ENCODE results near the gene CCRL2. TPM values are rescaled to one million over a fixed set of nuclear protein-coding genes. Genes with fewer than 3 reads are reported as not detected.
A peak's percentile ranks its signal among the peaks of the same experiment; 100 is the strongest.

Gene CCRL2
- total RNA-seq, 1 donor from 2014 or later = not detected

GRCh38 chr3:46369151-46369550 is 37.9 kb upstream of the CCRL2 start:
- H3K27ac ChIP-seq = no peak overlapping the region
- intact Hi-C loops (cut with DNase I) = no loop called here
- no peaks in the 10 kb centered on the region for H3K27me3 ChIP-seq
- DNase-seq (ENCODE audit: low spot score in 2 of 2) = no peak
- TF ChIP-seq CTCF (IDR thresholded peaks at IDR 0.05) = no peak
- no peaks in the 10 kb centered on the region for H3K9me3 ChIP-seq
- H3K36me3 ChIP-seq = no peaks in the 10 kb centered on the region
- no peak overlapping the region for H3K4me3 ChIP-seq
- H3K4me1 ChIP-seq = no peaks in the 10 kb centered on the region

GRCh38 chr3:46369675-46370132 is 37.4 kb upstream of the CCRL2 start:
- H3K27me3 ChIP-seq = no peaks in the 10 kb centered on the region
- TF ChIP-seq CTCF (IDR thresholded peaks at IDR 0.05) = no peak
- intact Hi-C loops (cut with DNase I) = no loop called here
- no peaks in the 10 kb centered on the region for H3K36me3 ChIP-seq
- H3K9me3 ChIP-seq = no peaks in the 10 kb centered on the region
- no peaks in the 10 kb centered on the region for H3K4me1 ChIP-seq
- no peak for DNase-seq (ENCODE audit: low spot score in 2 of 2)
- no peak overlapping the region for H3K27ac ChIP-seq
- no peak overlapping the region for H3K4me3 ChIP-seq

- Histone ChIP-seq H3K36me3 (no peaks in the 10 kb centered on the region), H3K4me1 (no peaks in the 10 kb centered on the region), H3K27ac (no peak within 1 kb of the TSS), H3K27me3 (no peaks in the 10 kb centered on the region), H3K9me3 (no peaks in the 10 kb centered on the region), H3K4me3 (no peak within 1 kb of the TSS)
- intact Hi-C loops (cut with DNase I) = no loop called here
- no peak for TF ChIP-seq CTCF (IDR thresholded peaks at IDR 0.05)
- no peak for DNase-seq (ENCODE audit: low spot score in 2 of 2)
Measured at GRCh38 chr3:46370839-46371518, 36.1 kb upstream of the CCRL2 start, which contains the start of gene CCR5. Gene CCR5 (plus strand): TSS chr3:46370946. CDS start chr3:46372903, 1,957 bp downstream.

GRCh38 chr3:46371519-46372340 is 35.3 kb upstream of the CCRL2 start:
- intact Hi-C loops (cut with DNase I) = no loop called here
- TF ChIP-seq CTCF (IDR thresholded peaks at IDR 0.05) = no peak
- H3K4me1 ChIP-seq = no peaks in the 10 kb centered on the region
- H3K27me3 ChIP-seq = no peaks in the 10 kb centered on the region
- H3K9me3 ChIP-seq = no peaks in the 10 kb centered on the region
- H3K27ac ChIP-seq = no peak overlapping the region
- DNase-seq (ENCODE audit: low spot score in 2 of 2) = no peak
- H3K4me3 ChIP-seq = no peak overlapping the region
- H3K36me3 ChIP-seq = no peaks in the 10 kb centered on the region

GRCh38 chr3:46372492-46373359 is 34.3 kb upstream of the CCRL2 start:
- Histone ChIP-seq H3K4me1 (no peaks in the 10 kb centered on the region), H3K4me3 (no peak overlapping the region), H3K27me3 (no peaks in the 10 kb centered on the region), H3K9me3 (no peaks in the 10 kb centered on the region), H3K27ac (no peak overlapping the region), H3K36me3 (no peaks in the 10 kb centered on the region)
- intact Hi-C loops (cut with DNase I) = no loop called here
- peak in 1 of 3 experiments; percentile 15 for TF ChIP-seq CTCF (IDR thresholded peaks at IDR 0.05)
- DNase-seq (ENCODE audit: low spot score in 2 of 2) = no peak

All from ascending aorta (tissue), 2 donors.